ENCODE results near the gene TTC9B. TPM values are rescaled to one million over a fixed set of nuclear protein-coding genes. Genes with fewer than 3 reads are reported as not detected.

Gene TTC9B
- total and polyA plus RNA-seq, 8 donors, result 0.11 to 0.20 (median 0.15) TPM; not detected in 2

GRCh38 chr19:40193587-40193849 is 24.7 kb downstream of the TTC9B start:
- intact Hi-C loops (cut with DNase I), result no loop called here
- DNase-seq, result no peak
- H3K9me3 ChIP-seq, result no peaks in the 10 kb centered on the region
- H3K36me3 ChIP-seq, result no peaks in the 10 kb centered on the region
- no peak overlapping the region for H3K4me3 ChIP-seq
- no peak overlapping the region for H3K27ac ChIP-seq
- peaks cover 16 to 19% of the 10 kb centered on the region in 2 donors for H3K4me1 ChIP-seq
- peaks cover 0 to 6% of the 10 kb centered on the region in 2 donors for H3K27me3 ChIP-seq
- TF ChIP-seq, protein P1, sequence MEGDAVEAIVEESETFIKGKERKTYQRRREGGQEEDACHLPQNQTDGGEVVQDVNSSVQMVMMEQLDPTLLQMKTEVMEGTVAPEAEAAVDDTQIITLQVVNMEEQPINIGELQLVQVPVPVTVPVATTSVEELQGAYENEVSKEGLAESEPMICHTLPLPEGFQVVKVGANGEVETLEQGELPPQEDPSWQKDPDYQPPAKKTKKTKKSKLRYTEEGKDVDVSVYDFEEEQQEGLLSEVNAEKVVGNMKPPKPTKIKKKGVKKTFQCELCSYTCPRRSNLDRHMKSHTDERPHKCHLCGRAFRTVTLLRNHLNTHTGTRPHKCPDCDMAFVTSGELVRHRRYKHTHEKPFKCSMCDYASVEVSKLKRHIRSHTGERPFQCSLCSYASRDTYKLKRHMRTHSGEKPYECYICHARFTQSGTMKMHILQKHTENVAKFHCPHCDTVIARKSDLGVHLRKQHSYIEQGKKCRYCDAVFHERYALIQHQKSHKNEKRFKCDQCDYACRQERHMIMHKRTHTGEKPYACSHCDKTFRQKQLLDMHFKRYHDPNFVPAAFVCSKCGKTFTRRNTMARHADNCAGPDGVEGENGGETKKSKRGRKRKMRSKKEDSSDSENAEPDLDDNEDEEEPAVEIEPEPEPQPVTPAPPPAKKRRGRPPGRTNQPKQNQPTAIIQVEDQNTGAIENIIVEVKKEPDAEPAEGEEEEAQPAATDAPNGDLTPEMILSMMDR (IDR thresholded peaks at IDR 0.05), result no peak
- ATAC-seq, result no peak

GRCh38 chr19:40192758-40193586 is 25.2 kb downstream of the TTC9B start:
- no peak for DNase-seq
- peaks cover 0 to 6% of the 10 kb centered on the region in 2 donors for H3K27me3 ChIP-seq
- no peak for ATAC-seq
- peaks cover 16 to 19% of the 10 kb centered on the region in 2 donors for H3K4me1 ChIP-seq
- no peak overlapping the region for H3K27ac ChIP-seq
- H3K36me3 ChIP-seq, result no peaks in the 10 kb centered on the region
- no peaks in the 10 kb centered on the region for H3K9me3 ChIP-seq
- peak overlapping the region in 1 of 2 donors; percentile 92 for H3K4me3 ChIP-seq
- TF ChIP-seq, protein P1 (IDR thresholded peaks at IDR 0.05), result no peak
- intact Hi-C loops (cut with DNase I), result no loop called here

DNA sequence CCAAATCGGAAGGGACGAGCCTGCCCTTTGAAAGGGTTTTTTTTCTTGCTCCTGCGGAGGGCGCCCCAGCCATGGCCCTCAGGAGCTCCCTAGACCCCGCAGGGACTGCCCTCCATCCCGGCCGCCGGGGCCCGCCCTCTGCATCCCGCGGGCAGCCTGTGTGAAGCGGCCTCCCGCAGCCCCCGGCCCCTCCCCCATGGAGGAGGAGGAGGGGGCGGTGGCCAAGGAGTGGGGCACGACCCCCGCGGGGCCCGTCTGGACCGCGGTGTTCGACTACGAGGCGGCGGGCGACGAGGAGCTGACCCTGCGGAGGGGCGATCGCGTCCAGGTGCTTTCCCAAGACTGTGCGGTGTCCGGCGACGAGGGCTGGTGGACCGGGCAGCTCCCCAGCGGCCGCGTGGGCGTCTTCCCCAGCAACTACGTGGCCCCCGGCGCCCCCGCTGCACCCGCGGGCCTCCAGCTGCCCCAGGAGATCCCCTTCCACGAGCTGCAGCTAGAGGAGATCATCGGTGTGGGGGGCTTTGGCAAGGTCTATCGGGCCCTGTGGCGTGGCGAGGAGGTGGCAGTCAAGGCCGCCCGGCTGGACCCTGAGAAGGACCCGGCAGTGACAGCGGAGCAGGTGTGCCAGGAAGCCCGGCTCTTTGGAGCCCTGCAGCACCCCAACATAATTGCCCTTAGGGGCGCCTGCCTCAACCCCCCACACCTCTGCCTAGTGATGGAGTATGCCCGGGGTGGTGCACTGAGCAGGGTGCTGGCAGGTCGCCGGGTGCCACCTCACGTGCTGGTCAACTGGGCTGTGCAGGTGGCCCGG is 26.1 kb downstream of the TTC9B start:
- Histone ChIP-seq H3K36me3 (no peaks in the 10 kb centered on the region), H3K4me3 (peak overlapping the region; percentile 66 to 92), H3K27ac (no peak overlapping the region), H3K27me3 (peaks cover 0 to 6% of the 10 kb centered on the region in 2 donors), H3K9me3 (no peaks in the 10 kb centered on the region), H3K4me1 (peaks cover 16 to 19% of the 10 kb centered on the region in 2 donors)
- TF ChIP-seq, protein P1 (IDR thresholded peaks at IDR 0.05), result no peak
- intact Hi-C loops (cut with DNase I), result no loop called here
- ATAC-seq, result peak; percentile 17
- peak in 3 of 4 donors; percentile 3 to 85 (median 25) for DNase-seq

DNA sequence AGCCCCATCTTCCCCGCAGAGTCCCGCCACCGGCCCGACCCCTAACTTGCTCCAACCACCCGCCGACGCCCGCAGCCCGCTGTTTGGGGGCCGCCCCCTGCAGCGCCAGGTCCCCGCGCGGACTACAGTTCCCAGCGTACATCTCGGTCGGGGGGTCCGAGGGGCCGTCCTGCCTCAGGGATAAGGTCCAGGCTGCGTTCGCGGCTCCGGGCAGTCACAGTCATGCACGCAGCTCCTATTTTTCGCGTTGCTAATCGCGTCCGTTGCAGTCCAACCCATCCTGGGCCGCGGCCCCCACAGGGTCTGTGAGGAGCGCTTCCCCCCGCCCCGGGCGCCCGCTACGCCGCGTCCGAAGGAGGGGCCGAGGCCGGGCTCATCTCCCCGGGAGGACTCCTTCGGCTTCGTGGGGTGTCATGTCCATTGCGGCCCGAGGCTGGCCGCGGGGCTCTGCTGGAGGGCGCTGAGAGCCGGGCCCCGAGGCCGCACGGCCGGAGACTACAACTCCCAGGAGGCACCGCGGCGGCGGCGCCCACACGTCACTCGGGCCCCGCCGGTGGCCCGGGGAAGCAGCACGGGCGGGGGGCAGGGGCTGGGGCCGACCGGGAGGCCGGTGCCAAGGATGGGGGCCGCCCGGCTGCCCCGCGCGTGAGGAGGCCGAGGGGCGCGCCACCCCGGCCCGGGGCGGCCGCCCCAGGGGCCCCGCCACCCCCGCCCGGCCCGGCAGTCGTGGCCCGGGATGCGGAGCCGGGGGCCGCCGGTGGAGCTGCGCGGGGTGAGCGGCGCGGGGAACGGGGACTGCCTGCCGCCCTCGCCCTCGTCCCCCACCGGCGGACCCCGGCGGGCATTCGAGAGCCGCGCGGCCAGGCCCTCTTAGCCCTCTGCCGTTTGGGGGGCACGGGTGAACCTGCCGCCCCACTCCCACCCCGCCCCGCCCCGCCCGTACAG is 27.0 kb downstream of the TTC9B start, which contains the start of gene MAP3K10:
MAP3K10 (plus strand) TSS at position 536 of the 945 bp plus-strand sequence. CDS start 606 bp downstream, outside the sequence.
- Histone ChIP-seq H3K27ac (peak within 1 kb of the TSS; percentile 88 to 91), H3K4me1 (peaks cover 16 to 19% of the 10 kb centered on the region in 2 donors), H3K9me3 (no peaks in the 10 kb centered on the region), H3K27me3 (peaks cover 0 to 6% of the 10 kb centered on the region in 2 donors), H3K36me3 (no peaks in the 10 kb centered on the region), H3K4me3 (peak within 1 kb of the TSS; percentile 66 to 92)
- TF ChIP-seq, protein P1 (IDR thresholded peaks at IDR 0.05), result no peak
- intact Hi-C loops (cut with DNase I), result no loop called here
- DNase-seq, result peak; percentile 63 to 95 (median 74)
- ATAC-seq, result peak; percentile 97

All from left lung (tissue), 10 donors.